Adipose tissue (tissue), 3 donors: Measurements from ENCODE around the gene ITGA6. TPM values are rescaled to one million over a fixed set of nuclear protein-coding genes. Genes with fewer than 3 reads are reported as not detected.
"Not testable (repeated sequence)": the region's sequence is repeated elsewhere in the genome, so short reads cannot be mapped to it uniquely, and the experiment has no call there.

Source experiments
- H3K27ac ChIP-seq: one replicate; pipeline ENCODE4 v1.5.1; 2013; ENCODE audit warnings: low read depth, low read length
- WGBS, 3 donors: extraction: QIAGEN DNeasy Blood & Tissue Kit; methylation state at CpG; one replicate each; pipeline ENCODE4 v1.1.7; 2013; 5-methylcytosine and 5-hydroxymethylcytosine counted together
- polyA plus RNA-seq, 3 donors: library from polyadenylated mRNA; stranded (reverse); fragments of 200-250 nt; gene quantifications; one replicate each; pipeline ENCODE4 v1.2.3, GENCODE V29; 2013
- donor health status: healthy with polysubstance abuse.
- donor health status: Bipolar disorder and iron deficiency.
- donor health status: healthy.

Gene ITGA6
- polyA plus RNA-seq, 3 donors, result 10.7 to 33.9 (median 14.9) TPM

DNA sequence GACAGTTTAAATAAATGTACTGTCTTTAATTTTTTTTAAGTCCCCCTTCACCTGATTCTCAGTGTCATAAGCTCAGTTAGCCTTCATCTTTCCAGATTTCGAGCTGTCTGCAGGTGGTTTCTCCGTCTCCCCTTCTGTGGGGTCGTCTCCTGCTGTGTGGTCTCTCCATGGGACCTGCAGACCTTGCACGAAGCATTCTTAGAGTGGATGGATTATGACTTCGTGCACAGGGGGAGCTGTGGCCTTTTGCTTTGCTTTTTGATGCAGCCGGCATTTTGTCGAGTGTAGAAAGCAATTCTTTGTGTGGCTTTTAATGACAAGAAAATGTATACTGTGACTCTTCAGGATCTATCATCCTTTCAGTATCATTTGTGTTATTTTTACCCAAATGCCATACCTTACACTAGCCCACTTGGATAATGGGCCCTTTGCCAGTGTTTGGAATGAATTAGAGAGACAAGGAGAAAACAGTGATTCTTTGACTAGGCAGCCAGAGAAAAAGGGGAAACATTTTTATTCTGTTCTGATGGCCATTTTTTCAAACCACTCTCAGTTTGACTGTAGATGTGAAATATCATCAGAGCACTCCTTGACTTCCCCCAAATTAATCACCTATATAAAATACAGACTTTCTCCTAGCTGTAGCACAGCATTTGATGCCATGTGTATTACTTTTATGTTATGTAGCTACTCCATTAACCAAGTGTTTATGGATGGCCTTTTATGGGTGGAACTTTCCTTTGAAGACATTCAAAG, 54.3 kb downstream of the ITGA6 start:
- WGBS, 3 donors, result 73 to 84% (median 81%) methylated on average over 7 of the region's 7 CpGs
- H3K27ac ChIP-seq, result no peak overlapping the region

- 33 to 39% (median 38%) methylated on average over 4 of the region's 4 CpGs for WGBS, 3 donors
- H3K27ac ChIP-seq, result no peak overlapping the region
These were observed 56.9 kb downstream of the ITGA6 start for GRCh38 chr2:172484253-172484652.

DNA sequence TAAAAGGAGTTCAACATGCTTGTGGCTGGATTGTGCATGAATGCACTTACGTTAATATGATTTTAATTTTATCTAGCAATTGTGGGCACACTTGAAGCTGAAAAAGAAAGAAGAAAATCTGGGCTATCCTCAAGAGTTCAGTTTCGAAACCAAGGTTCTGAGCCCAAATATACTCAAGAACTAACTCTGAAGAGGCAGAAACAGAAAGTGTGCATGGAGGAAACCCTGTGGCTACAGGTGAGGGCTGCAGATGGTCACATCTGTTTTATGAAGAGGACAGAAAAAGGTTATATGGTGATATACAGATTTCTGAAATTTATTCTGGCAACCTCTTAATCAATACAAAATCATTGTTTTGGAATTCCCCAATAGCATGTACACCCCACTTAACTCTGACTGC, 57.3 kb downstream of the ITGA6 start:
- WGBS, 3 donors, result 84 to 96% (median 86%) methylated on average over 2 of the region's 2 CpGs
- H3K27ac ChIP-seq, result no peak overlapping the region

DNA sequence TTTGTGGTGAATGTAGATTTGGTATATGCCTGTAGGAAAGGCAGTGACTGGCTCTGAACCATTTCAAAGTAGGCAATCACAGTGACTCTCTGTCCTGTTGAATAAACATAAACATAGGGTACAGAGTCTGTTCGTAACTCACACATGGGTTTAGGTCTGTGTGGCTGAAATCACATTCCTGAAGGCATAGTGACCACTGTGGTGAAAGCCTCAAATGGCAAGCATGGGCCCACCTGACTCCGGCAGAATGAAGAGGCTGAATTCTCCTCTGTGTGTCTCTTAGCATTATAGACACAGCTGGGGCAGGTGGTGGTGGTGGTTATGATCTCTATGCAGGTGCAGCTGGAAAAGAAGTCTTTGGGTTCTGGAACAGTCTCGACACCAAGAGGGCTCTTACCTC, 61.2 kb downstream of the ITGA6 start:
- WGBS, 3 donors, result 93 to 100% (median 98%) methylated on average over 3 of the region's 3 CpGs
- H3K27ac ChIP-seq, result no peak overlapping the region

GRCh38 chr2:172489681-172490080, 62.3 kb downstream of the ITGA6 start:
- no peak overlapping the region for H3K27ac ChIP-seq

GRCh38 chr2:172496160-172496608, 68.8 kb downstream of the ITGA6 start:
- WGBS, 3 donors, result 38 to 70% (median 39%) methylated on average over 3 of the region's 3 CpGs
- H3K27ac ChIP-seq, result no peak overlapping the region

DNA sequence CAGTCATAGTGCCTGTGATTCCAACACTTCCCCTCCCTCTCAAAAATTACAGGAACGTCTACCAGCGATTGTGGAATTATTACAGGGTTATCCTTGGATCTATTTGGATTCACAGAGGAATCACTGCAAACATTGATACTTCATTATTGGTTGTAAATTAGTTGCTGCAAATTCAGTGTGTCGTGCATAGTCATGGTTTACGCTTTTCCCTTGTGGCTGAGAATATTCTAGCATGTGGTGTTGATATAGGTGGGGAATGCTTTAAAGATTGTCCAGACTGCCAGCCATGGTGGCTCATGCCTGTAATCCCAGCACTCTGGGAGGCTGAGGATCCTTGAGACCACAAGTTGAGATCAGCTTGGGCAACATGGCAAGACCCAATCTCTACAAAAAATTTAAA, 79.8 kb downstream of the ITGA6 start:
- WGBS, 3 donors, result 95 to 97% (median 95%) methylated on average over 4 of the region's 4 CpGs
- H3K27ac ChIP-seq, result no peak overlapping the region

DNA sequence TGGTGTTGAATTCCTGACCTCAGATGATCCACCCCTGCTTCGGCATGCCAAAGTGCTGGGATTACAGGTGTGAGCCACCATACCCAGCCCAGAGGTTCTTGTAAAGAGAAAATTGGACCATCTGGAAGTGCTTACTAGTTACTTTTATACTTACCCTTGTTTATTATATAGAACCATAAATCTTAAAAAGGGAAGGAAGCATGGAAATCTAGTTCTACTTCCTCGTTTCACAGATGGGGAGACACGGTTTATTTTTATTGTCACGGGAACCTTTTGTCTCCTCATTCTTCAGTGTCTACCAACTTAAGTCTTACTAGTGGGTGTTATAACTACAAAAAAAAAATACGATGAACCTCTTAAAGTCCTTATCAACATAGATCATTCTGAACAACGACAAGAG, 82.7 kb downstream of the ITGA6 start:
- 55 to 86% (median 75%) methylated on average over 6 of the region's 6 CpGs for WGBS, 3 donors
- no peak overlapping the region for H3K27ac ChIP-seq

DNA sequence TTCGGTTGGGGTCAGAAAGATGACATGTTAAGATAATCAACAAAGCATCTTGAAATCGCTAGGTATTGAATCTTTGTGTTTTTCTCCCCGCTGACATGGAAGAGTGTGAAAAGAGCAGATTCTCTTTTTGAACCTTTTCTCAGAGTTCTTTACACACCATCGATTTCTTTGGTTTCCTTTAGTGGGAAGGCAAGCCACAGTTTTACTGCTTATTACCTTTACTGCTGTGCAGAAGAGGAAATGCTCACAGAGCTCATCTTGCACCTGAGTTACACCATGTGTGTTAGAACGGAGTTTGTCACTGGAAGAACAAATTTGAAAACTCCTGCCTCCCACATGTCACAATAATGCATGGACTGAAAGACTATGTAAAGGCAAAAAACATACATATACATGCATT, 83.2 kb downstream of the ITGA6 start:
- WGBS, 3 donors, result 83 to 88% (median 87%) methylated on average over 5 of the region's 5 CpGs
- no peak overlapping the region for H3K27ac ChIP-seq

DNA sequence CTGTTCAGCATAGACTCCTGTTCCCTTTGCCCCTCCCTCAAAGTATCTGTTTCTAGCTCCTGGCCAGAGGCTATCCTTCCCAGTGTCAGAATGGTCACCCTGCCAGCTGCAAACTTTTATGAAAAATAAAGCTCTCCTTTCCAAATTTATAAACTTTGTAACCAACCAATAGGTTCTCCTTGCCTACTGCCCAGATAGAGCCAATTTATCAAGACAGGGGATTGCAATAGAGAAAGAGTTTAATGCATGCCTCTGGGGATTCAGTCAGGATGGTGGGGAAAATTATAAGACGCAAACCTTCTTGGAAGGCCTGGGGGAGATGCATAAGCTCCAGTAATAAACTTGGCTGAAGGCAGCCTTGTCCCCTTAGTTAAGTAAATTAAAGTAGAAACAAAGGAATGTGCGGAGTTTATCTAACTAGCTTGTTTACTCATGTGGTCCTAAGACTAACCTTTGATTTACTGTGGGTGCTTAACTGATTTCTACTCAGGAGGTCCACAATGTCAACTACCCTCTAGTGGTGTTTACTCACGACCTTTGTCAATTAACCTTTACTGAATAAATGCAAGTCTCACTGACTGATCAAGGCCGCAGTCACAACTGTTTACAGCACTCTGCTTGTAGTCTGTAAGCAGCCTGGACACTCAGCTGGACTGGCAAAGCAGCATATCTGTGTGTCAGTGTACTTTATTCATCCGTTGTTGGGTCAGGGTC, 85.6 kb downstream of the ITGA6 start:
- H3K27ac ChIP-seq, result no peak overlapping the region
- WGBS, 3 donors, result 82 to 90% (median 84%) methylated on average over 5 of the region's 5 CpGs

GRCh38 chr2:172513524-172513900, 86.1 kb downstream of the ITGA6 start:
- 87 to 98% (median 97%) methylated on average over 6 of the region's 6 CpGs for WGBS, 3 donors
- H3K27ac ChIP-seq, result no peak overlapping the region

- WGBS, 3 donors, result 67 to 86% (median 81%) methylated on average over 15 of the region's 15 CpGs
- H3K27ac ChIP-seq, result no peak overlapping the region
These were observed 86.7 kb downstream of the ITGA6 start for GRCh38 chr2:172513935-172514586.

- 44 to 55% (median 54%) methylated on average over 1 of the region's 1 CpG for WGBS, 3 donors
- no peak overlapping the region for H3K27ac ChIP-seq
These were observed 88.9 kb downstream of the ITGA6 start for GRCh38 chr2:172516299-172516698.

GRCh38 chr2:172518995-172519394, 91.6 kb downstream of the ITGA6 start:
- H3K27ac ChIP-seq, result no peak overlapping the region

- WGBS, 3 donors, result 95 to 96% (median 95%) methylated on average over 4 of the region's 4 CpGs
- H3K27ac ChIP-seq, result no peak overlapping the region
These were observed 98.2 kb downstream of the ITGA6 start for GRCh38 chr2:172525601-172526000.

DNA sequence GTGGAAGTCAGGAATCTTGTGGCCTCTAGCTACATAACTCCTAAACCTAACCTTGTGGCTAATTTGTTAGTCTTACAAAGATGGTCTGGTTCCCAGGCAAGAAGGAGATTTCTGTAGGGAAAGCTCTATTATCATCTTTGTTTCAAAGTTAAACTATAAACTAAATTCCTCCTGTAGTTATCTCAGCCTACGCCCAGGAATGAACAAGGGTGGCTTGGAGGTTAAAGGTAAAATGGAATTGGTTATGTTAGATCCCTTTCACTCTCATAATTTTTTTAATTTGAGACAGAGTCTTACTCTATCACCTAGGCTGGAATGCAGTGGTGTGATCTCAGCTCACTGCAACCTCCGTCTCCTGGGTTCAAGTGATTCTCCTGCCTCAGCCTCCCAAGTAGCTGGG, 103.9 kb downstream of the ITGA6 start:
- 85 to 90% (median 87%) methylated on average over 2 of the region's 2 CpGs for WGBS, 3 donors
- no peak overlapping the region for H3K27ac ChIP-seq

DNA sequence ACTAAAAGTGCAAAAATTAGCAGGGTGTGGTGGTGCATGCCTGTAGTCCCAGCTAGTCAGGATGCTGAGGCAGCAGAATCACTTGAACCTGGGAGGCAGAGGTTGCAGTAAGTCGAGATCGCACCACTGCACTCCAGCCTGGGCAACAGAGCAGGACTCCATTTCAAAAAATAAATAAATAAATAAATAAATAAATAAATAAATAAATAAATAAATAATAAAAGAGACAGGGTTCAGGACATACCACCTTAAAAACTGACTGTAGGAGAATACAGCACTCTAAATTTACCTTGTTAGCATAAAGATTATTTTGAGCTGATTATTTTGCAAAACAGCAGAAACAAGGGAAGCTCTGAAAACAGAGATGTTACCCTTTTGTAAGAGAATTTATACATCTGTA, 105.1 kb downstream of the ITGA6 start:
- H3K27ac ChIP-seq, result not testable (repeated sequence)
- 94 to 100% (median 96%) methylated on average over 2 of the region's 2 CpGs for WGBS, 3 donors

DNA sequence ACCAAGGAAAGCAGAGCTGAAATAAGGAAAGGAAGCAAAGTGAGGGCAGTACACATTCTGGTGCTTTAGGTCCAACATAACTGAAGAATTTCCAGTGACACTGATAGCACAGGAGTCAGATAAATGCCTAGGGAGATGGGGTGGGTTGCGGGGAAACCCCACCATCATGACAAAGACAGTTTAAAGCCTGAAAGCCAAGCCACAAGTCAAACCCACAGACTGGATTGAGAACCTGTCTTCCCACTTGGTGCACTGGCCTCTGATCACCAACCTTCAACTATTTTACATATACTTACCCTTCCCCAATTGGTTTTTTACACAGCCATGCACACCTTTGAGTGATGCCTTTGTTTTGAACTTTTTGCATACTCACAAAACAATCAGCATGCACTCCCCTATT, 106.3 kb downstream of the ITGA6 start:
- 88 to 100% (median 95%) methylated on average over 1 of the region's 1 CpG for WGBS, 3 donors
- H3K27ac ChIP-seq, result no peak overlapping the region

DNA sequence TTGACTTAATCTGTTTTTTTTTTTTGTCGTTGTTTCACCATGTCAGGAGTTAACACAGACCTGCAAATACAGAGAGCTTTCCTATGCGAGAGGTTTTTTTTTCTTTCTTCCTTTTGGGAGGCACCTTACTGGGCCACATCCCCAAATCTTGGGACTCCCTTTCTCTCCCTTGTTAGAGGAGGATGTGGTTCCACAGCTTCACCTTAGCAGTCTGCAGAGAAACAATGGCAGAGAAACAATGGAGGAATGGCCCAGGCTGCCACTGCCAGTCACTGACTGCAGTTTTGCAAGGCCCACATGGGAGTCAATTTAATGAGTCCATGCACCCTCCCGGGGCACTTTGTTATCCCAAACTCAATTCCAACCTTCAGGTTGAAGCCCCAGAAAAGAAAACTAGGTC, 107.7 kb downstream of the ITGA6 start:
- WGBS, 3 donors, result 94 to 99% (median 96%) methylated on average over 3 of the region's 3 CpGs
- no peak overlapping the region for H3K27ac ChIP-seq

DNA sequence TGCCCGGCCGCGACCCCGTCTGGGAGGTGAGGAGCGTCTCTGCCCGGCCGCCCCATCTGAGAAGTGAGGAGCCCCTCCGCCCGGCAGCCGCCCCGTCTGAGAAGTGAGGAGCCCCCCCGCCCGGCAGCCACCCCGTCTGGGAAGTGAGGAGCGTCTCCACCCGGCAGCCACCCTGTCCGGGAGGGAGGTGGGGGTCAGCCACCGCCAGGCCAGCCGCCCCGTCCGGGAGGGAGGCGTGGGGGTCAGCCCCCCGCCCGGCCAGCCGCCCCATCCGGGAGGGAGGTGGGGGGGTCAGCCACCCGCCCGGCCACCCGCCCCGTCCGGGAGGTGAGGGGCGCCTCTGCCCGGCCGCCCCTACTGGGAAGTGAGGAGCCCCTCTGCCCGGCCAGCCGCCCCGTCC, 110.5 kb downstream of the ITGA6 start:
- H3K27ac ChIP-seq, result not testable (repeated sequence)
- WGBS, 3 donors, result 93 to 100% (median 95%) methylated on average over 3 to 28 of the region's 37 CpGs
